HG02642 (cell line): ENCODE data around the gene ADORA2B.
"Not testable (repeated sequence)": the region's sequence is repeated elsewhere in the genome, so short reads cannot be mapped to it uniquely, and the experiment has no call there.

ENCODE experiments used
- ATAC-seq: cut with Tn5 transposase; IDR thresholded peaks from one replicate; pipeline ENCODE4 v1.9.1; 2021; ENCODE audit warnings: mild to moderate bottlenecking; ENCODE audit not compliant: unreplicated experiment, poor library complexity

The ADORA2B gene

GRCh38 chr17:15944759-15945526 is at the start of gene ADORA2B:
TSS of gene ADORA2B (plus strand) at chr17:15945130. CDS start at chr17:15945249, 119 bp downstream.
- ATAC-seq = peak; percentile 47

DNA sequence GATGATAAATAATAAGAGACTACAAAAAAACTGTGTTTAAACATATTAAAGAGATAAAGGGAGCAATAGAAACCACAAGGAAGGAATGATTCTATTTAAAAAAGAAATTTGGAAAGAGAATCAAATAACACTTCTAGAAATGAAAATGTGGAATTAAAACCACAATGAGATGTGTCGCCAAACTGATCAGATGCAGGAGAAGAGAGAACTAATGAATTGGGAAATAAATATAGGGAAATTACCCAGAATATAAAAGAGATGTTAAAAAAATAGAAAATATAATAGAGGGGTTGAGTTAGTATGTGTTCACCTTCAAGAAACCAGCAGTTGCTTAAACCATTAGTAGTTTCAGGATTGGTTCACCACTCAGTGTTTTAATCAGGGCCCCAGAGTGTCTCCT is 48.7 kb upstream of the ADORA2B start:
- no peak for ATAC-seq

DNA sequence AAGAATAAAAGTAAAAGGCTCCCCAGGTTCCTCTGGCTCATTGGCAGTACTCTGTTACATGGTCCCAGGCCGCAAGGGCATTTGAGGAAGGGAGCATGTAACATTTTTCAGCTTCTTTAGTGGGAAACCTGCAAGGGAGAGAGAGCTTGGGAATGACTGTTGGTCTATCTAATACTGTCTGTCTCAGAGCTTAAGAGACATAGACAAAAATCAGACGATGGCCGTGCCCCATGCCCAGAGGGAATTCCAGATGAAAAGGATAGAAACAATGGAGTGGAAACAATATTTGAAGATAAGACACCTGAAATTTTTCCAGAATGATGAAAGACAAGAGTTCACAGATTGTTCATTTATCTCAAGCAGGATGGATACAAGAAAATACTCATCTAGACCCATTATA is 48.1 kb upstream of the ADORA2B start:
- no peak for ATAC-seq

DNA sequence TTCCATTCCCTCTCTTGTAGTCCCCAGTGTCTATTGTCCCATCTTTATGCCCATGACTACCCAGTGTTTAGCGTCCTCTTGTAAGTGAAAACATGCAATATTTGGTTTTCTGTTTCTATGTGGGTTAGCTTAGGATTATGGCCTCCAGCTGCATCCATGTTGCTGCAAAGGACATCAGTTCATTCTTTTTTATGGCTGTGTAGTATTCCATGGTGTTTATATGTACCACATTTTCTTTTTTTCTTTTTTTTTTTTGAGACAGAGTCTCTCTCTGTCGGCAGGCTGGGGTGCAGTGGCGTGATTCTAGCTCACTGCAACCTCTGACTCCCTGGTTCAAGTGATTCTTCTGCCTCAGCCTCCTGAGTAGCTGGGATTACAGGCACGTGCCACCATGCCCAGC is 45.3 kb upstream of the ADORA2B start:
- ATAC-seq = not testable (repeated sequence)

DNA sequence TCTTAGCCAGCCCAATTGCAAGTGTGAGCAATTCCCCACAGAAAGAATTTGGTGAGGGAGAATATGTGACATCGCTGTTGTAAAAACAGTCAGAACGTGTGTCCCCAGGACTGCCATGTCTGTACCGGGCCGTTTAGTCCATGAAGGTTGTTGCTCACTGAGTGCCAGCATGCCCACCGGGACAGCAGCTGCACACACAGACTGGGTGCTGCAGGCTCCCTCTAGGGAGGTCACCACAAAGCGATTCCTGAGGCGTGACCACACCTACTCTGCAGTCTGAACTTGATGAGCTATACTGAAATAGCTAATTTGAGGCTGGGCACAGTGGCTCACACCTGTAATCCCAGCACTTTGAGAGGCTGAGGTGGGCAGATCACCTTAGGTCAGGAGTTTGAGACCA is 44.1 kb upstream of the ADORA2B start:
- no peak for ATAC-seq

GRCh38 chr17:15905236-15905635 is 39.7 kb upstream of the ADORA2B start:
- not testable (repeated sequence) for ATAC-seq

DNA sequence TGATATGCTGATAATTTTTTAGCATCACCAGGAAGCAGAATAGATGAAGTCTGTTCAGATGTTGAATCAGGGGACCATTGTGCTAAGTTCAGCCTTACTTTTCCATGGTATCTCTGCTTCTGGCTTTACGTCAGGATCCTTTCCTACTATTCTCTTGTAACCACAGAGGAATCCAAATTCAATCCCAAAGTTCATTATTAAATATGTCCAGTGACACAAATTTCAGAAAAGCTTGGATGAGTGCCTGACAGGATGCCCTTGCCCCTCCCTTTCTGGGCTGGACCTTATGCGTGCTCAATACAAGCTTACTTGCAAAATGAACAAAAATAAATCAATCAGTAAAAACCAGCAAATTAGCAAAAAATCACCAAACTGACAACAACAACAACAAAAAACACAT is 37.6 kb upstream of the ADORA2B start:
- no peak for ATAC-seq

- ATAC-seq = no peak
These were observed 36.6 kb upstream of the ADORA2B start for GRCh38 chr17:15908378-15908777.

- ATAC-seq = no peak
These were observed 35.4 kb upstream of the ADORA2B start for GRCh38 chr17:15909481-15909991.

GRCh38 chr17:15910791-15911190 is 34.1 kb upstream of the ADORA2B start:
- no peak for ATAC-seq

GRCh38 chr17:15911701-15912100 is 33.2 kb upstream of the ADORA2B start:
- not testable (repeated sequence) for ATAC-seq

DNA sequence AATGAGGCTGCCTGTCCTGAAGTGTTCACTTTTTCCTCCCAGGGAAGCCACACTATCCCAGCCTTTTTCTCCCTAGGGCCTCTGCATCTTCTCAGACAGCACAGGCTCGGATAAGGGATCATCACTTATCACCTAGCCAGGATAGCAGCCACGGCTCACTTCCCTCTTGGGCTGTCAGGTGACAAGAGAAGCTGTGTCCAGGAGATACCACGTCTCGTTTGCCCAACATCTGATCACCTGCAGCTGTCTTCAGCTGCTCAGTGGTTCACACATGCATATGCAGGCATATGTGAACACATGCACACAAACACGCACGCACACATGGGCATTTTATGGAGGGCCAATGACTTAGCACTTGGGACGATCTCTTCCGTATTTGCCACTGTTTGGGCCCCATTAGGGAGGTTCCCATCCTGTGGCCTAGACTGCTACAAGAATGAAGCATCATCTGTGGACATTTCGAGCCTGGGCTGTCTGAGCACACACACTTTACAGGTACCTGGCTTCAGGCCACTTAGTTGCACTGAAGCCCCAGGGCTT is 32.4 kb upstream of the ADORA2B start:
- ATAC-seq = no peak

- ATAC-seq = no peak
These were observed 31.1 kb upstream of the ADORA2B start for GRCh38 chr17:15913826-15914225.

DNA sequence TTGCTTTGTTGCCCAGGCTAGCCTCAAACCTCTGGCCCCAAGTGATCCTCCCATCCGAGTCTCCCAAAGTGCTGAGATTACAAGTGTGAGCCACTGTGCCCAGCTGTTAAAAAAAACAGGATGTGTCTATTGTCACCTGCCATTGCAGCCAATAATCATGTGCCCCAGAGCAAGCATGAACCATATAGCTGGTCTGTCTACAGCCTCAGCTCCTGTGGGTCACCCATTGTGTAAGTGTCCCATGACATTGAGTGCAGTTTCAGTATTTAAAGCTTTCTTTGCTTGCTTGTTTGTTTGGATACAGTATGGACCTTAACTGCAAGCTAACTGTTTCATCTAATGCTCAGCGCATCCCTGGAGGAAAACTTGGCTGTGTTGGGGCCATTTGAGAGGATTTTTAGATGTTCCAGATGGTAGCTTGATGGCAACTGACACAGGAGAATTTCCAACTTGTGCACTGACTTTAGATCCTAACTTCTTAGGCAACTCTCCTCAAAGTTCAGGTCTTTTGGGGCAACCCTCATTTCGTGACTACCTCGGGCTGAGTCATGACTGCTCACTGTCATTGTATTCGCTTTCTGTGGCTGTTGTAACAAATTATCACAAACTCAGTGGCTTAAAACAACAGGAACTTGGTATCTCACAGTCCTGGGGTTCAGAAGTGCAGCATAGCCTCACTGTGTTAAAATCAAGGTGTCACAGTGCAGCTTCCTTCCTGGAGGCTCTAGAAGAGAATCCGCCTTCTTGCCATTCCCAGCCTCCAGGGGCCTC is 30.3 kb upstream of the ADORA2B start:
- ATAC-seq = no peak

DNA sequence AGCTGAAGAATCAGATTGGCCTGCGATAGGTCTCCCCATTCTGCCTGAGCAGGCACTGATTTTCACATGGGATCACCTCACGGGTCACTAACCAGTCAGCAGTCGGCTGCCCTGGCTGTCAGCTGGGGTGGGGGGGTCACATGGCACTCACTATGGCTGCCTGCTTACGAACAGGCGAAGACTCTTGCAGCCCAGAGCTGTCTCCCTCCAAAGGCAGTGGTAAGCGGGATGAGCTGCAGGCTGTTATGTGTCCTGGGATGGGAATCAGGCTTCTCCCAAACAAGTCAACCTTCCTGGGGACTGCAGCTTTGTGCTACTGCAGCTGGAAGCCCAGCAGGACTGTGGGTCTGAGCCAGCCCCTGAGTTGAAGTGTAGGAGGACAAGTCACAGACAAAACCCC is 29.0 kb upstream of the ADORA2B start:
- no peak for ATAC-seq

DNA sequence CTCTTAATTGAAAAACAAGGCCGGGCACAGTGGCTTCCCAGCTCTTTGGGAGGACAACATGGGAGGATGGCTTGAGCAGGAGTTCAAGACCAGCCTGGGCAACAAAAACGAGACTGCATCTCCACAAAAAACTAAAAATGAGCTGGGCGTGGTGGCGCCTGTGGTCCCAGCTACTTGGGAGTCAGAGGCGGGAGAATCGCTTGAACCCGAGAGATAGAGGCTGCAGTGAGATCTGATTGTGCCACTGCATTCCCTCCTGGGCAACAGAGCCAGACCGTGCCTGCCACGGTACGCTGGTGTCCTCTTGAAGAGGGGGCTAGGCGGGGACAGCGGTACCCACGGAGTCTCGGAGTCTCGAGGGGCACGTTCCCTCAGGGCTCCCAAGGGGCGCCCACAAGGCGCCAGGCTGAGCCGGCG is 27.9 kb upstream of the ADORA2B start:
- no peak for ATAC-seq

- no peak for ATAC-seq
These were observed 27.4 kb upstream of the ADORA2B start for GRCh38 chr17:15917438-15918027.

GRCh38 chr17:15918261-15918660 is 26.7 kb upstream of the ADORA2B start:
- no peak for ATAC-seq

DNA sequence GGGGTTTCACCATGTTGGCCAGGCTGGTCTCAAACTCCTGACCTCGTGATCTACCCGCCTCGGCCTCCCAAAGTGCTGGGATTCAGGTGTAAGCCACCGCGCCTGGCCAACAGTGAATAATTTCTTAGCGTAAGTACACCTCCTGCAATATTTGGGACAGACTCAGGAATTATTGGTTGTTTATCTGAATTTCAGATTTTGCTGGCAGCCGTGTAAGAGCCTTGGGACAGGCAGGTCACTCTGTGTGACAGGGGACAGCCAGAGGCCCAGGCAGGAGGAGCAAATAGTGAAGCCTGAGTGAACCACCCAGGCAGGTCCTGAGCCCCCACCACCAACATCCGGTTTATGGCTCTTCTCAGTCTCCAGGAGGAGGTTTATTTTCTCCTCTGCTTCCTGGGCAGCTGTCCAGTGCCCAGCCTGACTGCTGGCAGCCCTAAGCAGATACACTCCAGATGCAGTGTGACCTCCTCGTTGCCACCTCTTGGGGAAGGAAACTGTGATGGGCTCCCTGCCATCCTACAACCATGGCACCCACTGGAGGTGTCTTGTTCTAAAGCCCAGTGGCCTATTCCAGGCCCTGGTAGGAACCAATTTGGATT is 26.2 kb upstream of the ADORA2B start:
- ATAC-seq = no peak

DNA sequence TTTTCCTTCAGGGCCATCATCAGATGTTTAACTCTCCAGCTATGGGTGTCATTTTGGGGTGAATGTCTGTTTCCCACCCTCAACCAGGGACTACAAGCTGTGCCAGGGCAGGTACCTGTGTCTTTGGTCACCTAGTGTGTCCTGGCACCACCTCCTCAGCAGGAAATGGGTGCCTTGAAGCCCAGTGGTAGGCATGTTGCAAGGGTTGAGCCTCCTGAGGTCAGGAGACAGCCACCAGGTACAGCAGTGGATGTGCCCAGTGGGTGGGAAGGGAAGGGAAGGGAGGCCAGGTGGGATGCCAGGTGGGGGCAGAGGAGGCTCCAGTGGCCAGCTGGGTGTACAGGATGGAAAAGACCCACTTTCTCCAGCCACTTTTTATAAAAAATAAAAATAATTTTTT is 25.5 kb upstream of the ADORA2B start:
- no peak for ATAC-seq
